HepG2 (cell line): ENCODE results near the gene DCUN1D2. TPM values are rescaled to one million over a fixed set of nuclear protein-coding genes. Genes with fewer than 3 reads are reported as not detected.

ENCODE experiments used
- ARNT ChIP-seq: fragments of 450-650 bp; IDR thresholded peaks from 2 replicates; pipeline ENCODE4 v1.6.1; 2017
- IRF2 ChIP-seq: IDR thresholded peaks from 2 replicates; pipeline ENCODE4 v1.6.1; 2018; ENCODE audit warnings: missing genetic modification reagents, missing compliant biosample characterization
- JUNB ChIP-seq: sonication (generic); formaldehyde crosslinking; IDR thresholded peaks from 2 replicates; pipeline ENCODE4 v1.8.0; 2022; ENCODE audit warnings: missing genetic modification reagents, mild to moderate bottlenecking, borderline replicate concordance
- KDM5A ChIP-seq: fragments of 200-600 bp; sonication (generic); IDR thresholded peaks from 2 replicates; pipeline ENCODE4 v1.7.0; 2018; ENCODE audit warnings: antibody characterized with exemption, mild to moderate bottlenecking, low read length, borderline replicate concordance
- MAFF ChIP-seq: IDR thresholded peaks from 2 replicates; pipeline ENCODE4 v1.6.1; 2011; ENCODE audit warnings: low read depth, low read length, improper control_type of control experiment
- NCOA1 ChIP-seq: sonication (generic); formaldehyde crosslinking; IDR thresholded peaks from 2 replicates; pipeline ENCODE4 v1.9.0; 2021; ENCODE audit warnings: missing genetic modification reagents
- PAF1 ChIP-seq: IDR thresholded peaks from 2 replicates; pipeline ENCODE4 v1.6.1; 2016; ENCODE audit warnings: missing genetic modification reagents, missing compliant biosample characterization
- PTBP1 ChIP-seq: fragments of 200-400 bp; formaldehyde crosslinking; IDR thresholded peaks from 2 replicates; pipeline ENCODE4 v1.6.1; 2018; ENCODE audit warnings: low read length, low read depth; ENCODE audit not compliant: poor library complexity, severe bottlenecking
- SKI ChIP-seq: fragments of 450-650 bp; IDR thresholded peaks from one replicate; pipeline ENCODE4 v1.6.1; 2018; ENCODE audit warnings: mild to moderate bottlenecking; ENCODE audit not compliant: partially characterized antibody
- SOX5 ChIP-seq: IDR thresholded peaks from 2 replicates; pipeline ENCODE4 v1.6.1; 2016; ENCODE audit warnings: borderline replicate concordance
- SP2 ChIP-seq: sonication (generic); formaldehyde crosslinking; IDR thresholded peaks from 2 replicates; pipeline ENCODE4 v1.5.1; 2020; ENCODE audit warnings: mild to moderate bottlenecking, missing genetic modification reagents
- SUZ12 ChIP-seq: fragments of 150-350 bp; IDR thresholded peaks from 2 replicates; pipeline ENCODE4 v1.6.1; 2014; ENCODE audit warnings: low read depth, low read length
- ZFP37 ChIP-seq: sonication (generic); formaldehyde crosslinking; IDR thresholded peaks from 2 replicates; pipeline ENCODE4 v1.4.0; 2020; ENCODE audit warnings: missing genetic modification reagents, borderline replicate concordance
- ZNF282 ChIP-seq: fragments of 450-650 bp; IDR thresholded peaks from 2 replicates; pipeline ENCODE4 v1.6.1; 2018; ENCODE audit not compliant: partially characterized antibody
- ZNF468 ChIP-seq: sonication (generic); formaldehyde crosslinking; IDR thresholded peaks from 2 replicates; pipeline ENCODE4 v1.8.0; 2022; ENCODE audit warnings: mild to moderate bottlenecking, moderate library complexity, missing genetic modification reagents
- ZNF557 ChIP-seq: sonication (generic); formaldehyde crosslinking; IDR thresholded peaks from 2 replicates; pipeline ENCODE4 v1.4.0; 2020; ENCODE audit warnings: missing genetic modification reagents
- ZNF562 ChIP-seq: sonication (generic); formaldehyde crosslinking; IDR thresholded peaks from 2 replicates; pipeline ENCODE4 v1.8.0; 2022; ENCODE audit warnings: missing genetic modification reagents, borderline replicate concordance
- ZNF644 ChIP-seq: IDR thresholded peaks from 2 replicates; pipeline ENCODE4 v1.6.1; 2016; ENCODE audit warnings: low read depth
- ZNF772 ChIP-seq: sonication (generic); formaldehyde crosslinking; IDR thresholded peaks from 2 replicates; pipeline ENCODE4 v1.5.0; 2020; ENCODE audit warnings: mild to moderate bottlenecking, missing genetic modification reagents
- ZNF850 ChIP-seq: sonication (generic); formaldehyde crosslinking; conservative IDR thresholded peaks from 2 replicates; pipeline ENCODE4 v1.9.0; 2021; ENCODE audit warnings: mild to moderate bottlenecking, missing genetic modification reagents
- polyA plus RNA-seq, 8 experiments: library from polyadenylated mRNA; depleted of rRNA in 3 of 8; stranded (reverse) in 7 of 8; unstranded in 1 of 8; fragments of >200 nt; fragmentation: Illumina TruSeq in 4 of 8; extraction: Trizol in 4 of 8; gene quantifications; 2 replicates each; pipeline versions ENCODE4 v1.2.1 to v1.2.3, GENCODE V29; 2011 to 2016; ENCODE audit warnings: low read depth in 4 of 8, missing spikeins in 1 of 8, mixed read lengths in 1 of 8; ENCODE audit not compliant: insufficient read depth in 1 of 8
- total RNA-seq, 5 experiments: library from RNA; depleted of rRNA; stranded (reverse); fragments of >200 nt; fragmentation: Illumina TruSeq; extraction: Trizol; gene quantifications; 2 replicates each; pipeline ENCODE4 v1.2.3, GENCODE V29; 2016; ENCODE audit warnings: low read depth in 1 of 5
- TF ChIP-seq, protein P1 (sequence below): sonication (generic); formaldehyde crosslinking; IDR thresholded peaks from 2 replicates; pipeline ENCODE4 v1.4.0; 2020; ENCODE audit warnings: missing genetic modification reagents, borderline replicate concordance
- TF ChIP-seq, protein P2 (sequence below): sonication (generic); formaldehyde crosslinking; IDR thresholded peaks from 2 replicates; pipeline ENCODE4 v1.8.1; 2022; ENCODE audit warnings: low read depth, mild to moderate bottlenecking, missing genetic modification reagents
- TF ChIP-seq, protein P3 (sequence below): sonication (generic); IDR thresholded peaks from 2 replicates; pipeline ENCODE4 v1.6.1; 2016; ENCODE audit warnings: low read depth, borderline replicate concordance

The DCUN1D2 gene
- total and polyA plus RNA-seq, 2 of the 13 experiments (the other 11 are each of a cell fraction or from before 2014, with no cell fraction given) = 9.1 to 9.6 TPM

DNA sequence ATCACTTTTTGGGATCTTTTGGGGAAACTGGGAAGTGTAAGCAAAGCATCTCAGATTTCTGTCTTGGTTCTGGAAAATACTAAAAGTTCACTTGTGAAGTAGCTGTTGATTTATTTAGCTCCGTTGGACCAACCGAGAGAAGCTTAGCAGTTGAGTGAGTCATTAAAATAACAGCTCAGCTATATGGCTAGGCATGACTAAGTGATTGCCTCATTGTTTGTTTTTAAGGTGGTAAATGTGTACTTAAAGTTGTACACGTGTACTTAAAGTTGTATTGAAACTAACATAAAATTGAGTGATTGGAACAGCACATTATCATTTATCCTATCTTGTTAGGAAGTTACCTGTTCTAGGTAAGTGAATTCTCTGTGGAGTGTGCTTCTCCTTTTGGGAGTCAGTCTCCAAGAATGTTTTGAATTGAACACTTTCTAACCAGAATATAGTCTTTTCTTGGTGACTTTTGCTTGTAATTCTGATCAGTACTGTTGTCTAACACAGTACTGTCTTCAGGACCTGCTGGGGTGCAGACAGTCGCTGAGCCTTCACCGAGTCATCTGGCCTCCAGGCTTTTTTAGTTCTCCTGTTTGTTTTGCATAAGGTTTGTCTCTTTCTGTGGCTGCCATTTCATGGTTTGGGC, 2.9 kb upstream of the DCUN1D2 start (continued):
- TF ChIP-seq, protein P1, sequence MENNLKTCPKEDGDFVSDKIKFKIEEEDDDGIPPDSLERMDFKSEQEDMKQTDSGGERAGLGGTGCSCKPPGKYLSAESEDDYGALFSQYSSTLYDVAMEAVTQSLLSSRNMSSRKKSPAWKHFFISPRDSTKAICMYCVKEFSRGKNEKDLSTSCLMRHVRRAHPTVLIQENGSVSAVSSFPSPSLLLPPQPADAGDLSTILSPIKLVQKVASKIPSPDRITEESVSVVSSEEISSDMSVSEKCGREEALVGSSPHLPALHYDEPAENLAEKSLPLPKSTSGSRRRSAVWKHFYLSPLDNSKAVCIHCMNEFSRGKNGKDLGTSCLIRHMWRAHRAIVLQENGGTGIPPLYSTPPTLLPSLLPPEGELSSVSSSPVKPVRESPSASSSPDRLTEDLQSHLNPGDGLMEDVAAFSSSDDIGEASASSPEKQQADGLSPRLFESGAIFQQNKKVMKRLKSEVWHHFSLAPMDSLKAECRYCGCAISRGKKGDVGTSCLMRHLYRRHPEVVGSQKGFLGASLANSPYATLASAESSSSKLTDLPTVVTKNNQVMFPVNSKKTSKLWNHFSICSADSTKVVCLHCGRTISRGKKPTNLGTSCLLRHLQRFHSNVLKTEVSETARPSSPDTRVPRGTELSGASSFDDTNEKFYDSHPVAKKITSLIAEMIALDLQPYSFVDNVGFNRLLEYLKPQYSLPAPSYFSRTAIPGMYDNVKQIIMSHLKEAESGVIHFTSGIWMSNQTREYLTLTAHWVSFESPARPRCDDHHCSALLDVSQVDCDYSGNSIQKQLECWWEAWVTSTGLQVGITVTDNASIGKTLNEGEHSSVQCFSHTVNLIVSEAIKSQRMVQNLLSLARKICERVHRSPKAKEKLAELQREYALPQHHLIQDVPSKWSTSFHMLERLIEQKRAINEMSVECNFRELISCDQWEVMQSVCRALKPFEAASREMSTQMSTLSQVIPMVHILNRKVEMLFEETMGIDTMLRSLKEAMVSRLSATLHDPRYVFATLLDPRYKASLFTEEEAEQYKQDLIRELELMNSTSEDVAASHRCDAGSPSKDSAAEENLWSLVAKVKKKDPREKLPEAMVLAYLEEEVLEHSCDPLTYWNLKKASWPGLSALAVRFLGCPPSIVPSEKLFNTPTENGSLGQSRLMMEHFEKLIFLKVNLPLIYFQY (CRISPR knock-in tag) = no peak
- TF ChIP-seq ZFP37 (no peak), JUNB (peak; percentile 90), ZNF557 (no peak), ZNF282 (no peak), IRF2 (CRISPR knock-in tag) (0 out of 2 replicates have a peak, but pooled peaks have one; percentile 36), ZNF772 (CRISPR knock-in tag) (no peak), PAF1 (CRISPR knock-in tag) (no peak), ZNF850 (CRISPR knock-in tag) (0 out of 2 replicates have a peak, but pooled peaks have one; percentile 47), SP2 (CRISPR knock-in tag) (no peak), SKI (no peak), MAFF (peak; percentile 81), SOX5 (peak; percentile 71; the same call in 1 of the 2 replicates), ARNT (no peak), PTBP1 (no peak), SUZ12 (no peak), NCOA1 (CRISPR knock-in tag) (no peak), KDM5A (no peak), ZNF468 (CRISPR knock-in tag) (no peak), ZNF644 (no peak; the same call in 1 of the 2 replicates), ZNF562 (CRISPR knock-in tag) (no peak)
- TF ChIP-seq, protein P2, sequence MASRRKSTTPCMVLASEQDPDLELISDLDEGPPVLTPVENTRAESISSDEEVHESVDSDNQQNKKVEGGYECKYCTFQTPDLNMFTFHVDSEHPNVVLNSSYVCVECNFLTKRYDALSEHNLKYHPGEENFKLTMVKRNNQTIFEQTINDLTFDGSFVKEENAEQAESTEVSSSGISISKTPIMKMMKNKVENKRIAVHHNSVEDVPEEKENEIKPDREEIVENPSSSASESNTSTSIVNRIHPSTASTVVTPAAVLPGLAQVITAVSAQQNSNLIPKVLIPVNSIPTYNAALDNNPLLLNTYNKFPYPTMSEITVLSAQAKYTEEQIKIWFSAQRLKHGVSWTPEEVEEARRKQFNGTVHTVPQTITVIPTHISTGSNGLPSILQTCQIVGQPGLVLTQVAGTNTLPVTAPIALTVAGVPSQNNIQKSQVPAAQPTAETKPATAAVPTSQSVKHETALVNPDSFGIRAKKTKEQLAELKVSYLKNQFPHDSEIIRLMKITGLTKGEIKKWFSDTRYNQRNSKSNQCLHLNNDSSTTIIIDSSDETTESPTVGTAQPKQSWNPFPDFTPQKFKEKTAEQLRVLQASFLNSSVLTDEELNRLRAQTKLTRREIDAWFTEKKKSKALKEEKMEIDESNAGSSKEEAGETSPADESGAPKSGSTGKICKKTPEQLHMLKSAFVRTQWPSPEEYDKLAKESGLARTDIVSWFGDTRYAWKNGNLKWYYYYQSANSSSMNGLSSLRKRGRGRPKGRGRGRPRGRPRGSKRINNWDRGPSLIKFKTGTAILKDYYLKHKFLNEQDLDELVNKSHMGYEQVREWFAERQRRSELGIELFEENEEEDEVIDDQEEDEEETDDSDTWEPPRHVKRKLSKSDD = no peak
- TF ChIP-seq, protein P3, sequence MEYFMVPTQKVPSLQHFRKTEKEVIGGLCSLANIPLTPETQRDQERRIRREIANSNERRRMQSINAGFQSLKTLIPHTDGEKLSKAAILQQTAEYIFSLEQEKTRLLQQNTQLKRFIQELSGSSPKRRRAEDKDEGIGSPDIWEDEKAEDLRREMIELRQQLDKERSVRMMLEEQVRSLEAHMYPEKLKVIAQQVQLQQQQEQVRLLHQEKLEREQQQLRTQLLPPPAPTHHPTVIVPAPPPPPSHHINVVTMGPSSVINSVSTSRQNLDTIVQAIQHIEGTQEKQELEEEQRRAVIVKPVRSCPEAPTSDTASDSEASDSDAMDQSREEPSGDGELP = no peak
